ENCODE results near the gene DEAF1. TPM values are rescaled to one million over a fixed set of nuclear protein-coding genes. Genes with fewer than 3 reads are reported as not detected.

Gene DEAF1
- total RNA-seq, 4 donors from 2014 or later, result 61.8 to 103 (median 87.6) TPM

- H3K36me3 ChIP-seq, result peaks cover 68 to 89% of the 10 kb centered on the region in 2 donors
- no peaks in the 10 kb centered on the region for H3K27me3 ChIP-seq
- no peaks in the 10 kb centered on the region for H3K9me3 ChIP-seq
- peak overlapping the region in 1 of 3 donors; percentile 21 for H3K27ac ChIP-seq
- 92 to 95% methylated on average over 23 to 26 of the region's 33 CpGs for WGBS, 2 donors
- no peaks in the 10 kb centered on the region for H3K4me1 ChIP-seq
- DNase-seq, result no peak
- intact Hi-C loops (cut with DNase I), result no loop called here
- TF ChIP-seq CTCF (IDR thresholded peaks at IDR 0.05) (no peak), POLR2A (IDR thresholded peaks at IDR 0.05) (no peak)
- no peak overlapping the region for H3K4me3 ChIP-seq (replicated peaks in 1 of 3)
Observed at GRCh38 chr11:605286-606129, 89.5 kb downstream of the DEAF1 start.

- Histone ChIP-seq H3K27ac (no peak overlapping the region), H3K27me3 (no peaks in the 10 kb centered on the region), H3K4me1 (no peaks in the 10 kb centered on the region), H3K4me3 (replicated peaks in 1 of 3) (no peak overlapping the region), H3K9me3 (no peaks in the 10 kb centered on the region), H3K36me3 (peaks cover 68 to 87% of the 10 kb centered on the region in 2 donors)
- DNase-seq, result no peak
- intact Hi-C loops (cut with DNase I), result no loop called here
- WGBS, 2 donors, result 88 to 90% methylated on average over 12 to 13 of the region's 13 CpGs
- TF ChIP-seq CTCF (IDR thresholded peaks at IDR 0.05) (no peak), POLR2A (IDR thresholded peaks at IDR 0.05) (no peak)
Observed at GRCh38 chr11:603154-603553, 91.9 kb downstream of the DEAF1 start.

GRCh38 chr11:601573-602245 lies 93.3 kb downstream of the DEAF1 start:
- Histone ChIP-seq H3K27me3 (no peaks in the 10 kb centered on the region), H3K27ac (no peak overlapping the region), H3K9me3 (no peaks in the 10 kb centered on the region), H3K36me3 (peaks cover 66 to 86% of the 10 kb centered on the region in 2 donors), H3K4me3 (replicated peaks in 1 of 3) (no peak overlapping the region), H3K4me1 (no peaks in the 10 kb centered on the region)
- WGBS, 2 donors, result 94 to 96% methylated on average over 23 of the region's 23 CpGs
- no peak for DNase-seq
- intact Hi-C loops (cut with DNase I), result no loop called here
- TF ChIP-seq CTCF (IDR thresholded peaks at IDR 0.05) (no peak), POLR2A (IDR thresholded peaks at IDR 0.05) (no peak)

GRCh38 chr11:598005-598680 lies 96.9 kb downstream of the DEAF1 start:
- Histone ChIP-seq H3K27me3 (no peaks in the 10 kb centered on the region), H3K4me3 (replicated peaks in 1 of 3) (no peak overlapping the region), H3K36me3 (peaks cover 63 to 80% of the 10 kb centered on the region in 2 donors), H3K9me3 (no peaks in the 10 kb centered on the region), H3K27ac (no peak overlapping the region), H3K4me1 (no peaks in the 10 kb centered on the region)
- WGBS, 2 donors, result 96 to 99% methylated on average over 19 to 29 of the region's 30 CpGs
- DNase-seq, result no peak
- intact Hi-C loops (cut with DNase I), result no loop called here
- TF ChIP-seq CTCF (IDR thresholded peaks at IDR 0.05), result no peak
- TF ChIP-seq POLR2A (IDR thresholded peaks at IDR 0.05), result no peak
